Measurements from ENCODE around the gene SF3A2. TPM values are rescaled to one million over a fixed set of nuclear protein-coding genes. Genes with fewer than 3 reads are reported as not detected.
A peak's percentile ranks its signal among the peaks of the same experiment; 100 is the strongest.

Gene SF3A2
- total RNA-seq, 1 experiment from 2014 or later: 184 TPM

DNA sequence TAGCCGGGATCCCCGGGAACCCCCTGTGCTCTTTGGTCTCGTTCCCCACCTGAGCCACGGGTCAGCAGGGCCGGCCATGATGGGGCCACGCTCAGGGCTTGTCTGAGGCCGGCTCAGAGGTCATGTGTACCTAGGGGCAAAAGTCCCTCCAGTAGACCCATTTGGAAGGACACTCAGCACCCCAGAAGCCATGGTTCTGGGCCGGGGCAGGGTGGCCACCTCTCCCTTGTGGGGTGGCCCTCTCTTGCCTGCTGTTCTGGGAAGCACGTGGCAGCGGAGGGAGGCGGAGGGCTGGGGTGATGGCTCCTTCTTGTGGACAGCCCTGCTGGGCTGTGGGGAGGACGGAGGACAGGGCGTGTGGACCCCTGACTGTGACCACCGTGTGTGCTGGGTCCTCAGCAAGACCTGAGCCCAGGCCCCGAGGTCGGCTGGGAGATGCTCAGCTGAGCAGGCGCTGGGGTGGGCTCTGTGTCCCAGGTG lies 51.8 kb downstream of the SF3A2 start (continued):
- TF ChIP-seq AFF4 (CRISPR knock-in tag; IDR thresholded peaks at IDR 0.05; ENCODE audit: borderline replicate concordance): no peak

- ATAC-seq: no peak
- Mint-ChIP-seq H3K27ac (no peak overlapping the region), H3K36me3 (no peaks in the 10 kb centered on the region), H3K4me3 (peak overlapping the region; percentile 63), H3K4me1 (peaks cover 9% of the 10 kb centered on the region; the same call in 1 of the 2 replicates), H3K9me3 (no peaks in the 10 kb centered on the region), H3K27me3 (ENCODE audit: low read depth) (peaks cover 71% of the 10 kb centered on the region)
- TF ChIP-seq, protein P1, sequence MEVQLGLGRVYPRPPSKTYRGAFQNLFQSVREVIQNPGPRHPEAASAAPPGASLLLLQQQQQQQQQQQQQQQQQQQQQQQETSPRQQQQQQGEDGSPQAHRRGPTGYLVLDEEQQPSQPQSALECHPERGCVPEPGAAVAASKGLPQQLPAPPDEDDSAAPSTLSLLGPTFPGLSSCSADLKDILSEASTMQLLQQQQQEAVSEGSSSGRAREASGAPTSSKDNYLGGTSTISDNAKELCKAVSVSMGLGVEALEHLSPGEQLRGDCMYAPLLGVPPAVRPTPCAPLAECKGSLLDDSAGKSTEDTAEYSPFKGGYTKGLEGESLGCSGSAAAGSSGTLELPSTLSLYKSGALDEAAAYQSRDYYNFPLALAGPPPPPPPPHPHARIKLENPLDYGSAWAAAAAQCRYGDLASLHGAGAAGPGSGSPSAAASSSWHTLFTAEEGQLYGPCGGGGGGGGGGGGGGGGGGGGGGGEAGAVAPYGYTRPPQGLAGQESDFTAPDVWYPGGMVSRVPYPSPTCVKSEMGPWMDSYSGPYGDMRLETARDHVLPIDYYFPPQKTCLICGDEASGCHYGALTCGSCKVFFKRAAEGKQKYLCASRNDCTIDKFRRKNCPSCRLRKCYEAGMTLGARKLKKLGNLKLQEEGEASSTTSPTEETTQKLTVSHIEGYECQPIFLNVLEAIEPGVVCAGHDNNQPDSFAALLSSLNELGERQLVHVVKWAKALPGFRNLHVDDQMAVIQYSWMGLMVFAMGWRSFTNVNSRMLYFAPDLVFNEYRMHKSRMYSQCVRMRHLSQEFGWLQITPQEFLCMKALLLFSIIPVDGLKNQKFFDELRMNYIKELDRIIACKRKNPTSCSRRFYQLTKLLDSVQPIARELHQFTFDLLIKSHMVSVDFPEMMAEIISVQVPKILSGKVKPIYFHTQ (CRISPR knock-in tag; IDR thresholded peaks at IDR 0.05): no peak
- TF ChIP-seq IRF2 (CRISPR knock-in tag; IDR thresholded peaks at IDR 0.05; ENCODE audit: borderline replicate concordance, low read depth) (no peak), NR3C1 (CRISPR knock-in tag; conservative IDR thresholded peaks at IDR 0.05; ENCODE audit: low read depth) (no peak), NR1H2 (CRISPR knock-in tag; IDR thresholded peaks at IDR 0.05) (no peak), SP1 (CRISPR knock-in tag; conservative IDR thresholded peaks at IDR 0.05) (no peak), USF1 (CRISPR knock-in tag; IDR thresholded peaks at IDR 0.05) (no peak), HMGA2 (CRISPR knock-in tag; IDR thresholded peaks at IDR 0.05) (no peak), JUN (CRISPR knock-in tag; IDR thresholded peaks at IDR 0.05) (no peak), GABPB1 (CRISPR knock-in tag; IDR thresholded peaks at IDR 0.05) (no peak), OVOL2 (CRISPR knock-in tag; IDR thresholded peaks at IDR 0.05; ENCODE audit: borderline replicate concordance) (no peak), ATF6 (CRISPR knock-in tag; IDR thresholded peaks at IDR 0.05) (no peak), ZNF423 (CRISPR knock-in tag; IDR thresholded peaks at IDR 0.05) (no peak), ATF2 (CRISPR knock-in tag; IDR thresholded peaks at IDR 0.05; ENCODE audit: borderline replicate concordance, low read depth) (no peak), FOXJ3 (CRISPR knock-in tag; IDR thresholded peaks at IDR 0.05; ENCODE audit: borderline replicate concordance) (no peak), FOXP1 (CRISPR knock-in tag; IDR thresholded peaks at IDR 0.05; ENCODE audit: borderline replicate concordance) (no peak), KAT7 (CRISPR knock-in tag; IDR thresholded peaks at IDR 0.05; ENCODE audit: borderline replicate concordance) (no peak)
- TF ChIP-seq, protein P2, sequence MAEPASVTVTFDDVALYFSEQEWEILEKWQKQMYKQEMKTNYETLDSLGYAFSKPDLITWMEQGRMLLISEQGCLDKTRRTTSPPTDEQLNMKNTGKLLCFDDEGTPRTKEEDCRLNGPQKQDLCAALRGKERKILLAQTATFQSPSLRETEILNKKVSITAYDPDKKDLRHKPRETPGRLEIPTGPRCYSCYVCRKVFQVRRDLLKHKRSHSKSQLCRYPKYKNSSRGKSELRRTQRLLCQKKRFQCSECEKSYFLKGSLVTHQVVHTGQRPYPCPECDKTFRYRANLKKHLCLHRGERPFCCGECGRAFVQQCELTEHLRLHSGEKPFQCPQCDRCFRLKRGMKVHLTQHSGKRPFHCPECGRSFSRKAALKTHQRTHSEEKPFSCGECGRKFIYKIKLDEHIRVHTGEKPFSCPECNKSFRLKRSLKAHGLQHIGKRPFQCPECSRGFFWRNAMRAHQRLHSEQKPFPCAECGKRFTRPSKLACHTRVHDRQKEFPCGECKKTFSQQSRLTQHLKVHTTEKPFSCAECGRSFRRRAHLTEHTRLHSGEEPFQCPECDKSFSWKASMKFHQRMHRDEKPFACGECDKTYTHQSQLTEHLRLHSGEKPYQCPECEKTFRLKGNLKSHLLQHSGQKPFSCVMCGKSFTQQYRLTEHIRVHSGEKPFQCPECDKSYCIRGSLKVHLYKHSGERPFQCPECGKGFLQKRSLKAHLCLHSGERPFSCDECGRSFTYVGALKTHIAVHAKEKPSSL (CRISPR knock-in tag; conservative IDR thresholded peaks at IDR 0.05): no peak
- TF ChIP-seq, protein P3, sequence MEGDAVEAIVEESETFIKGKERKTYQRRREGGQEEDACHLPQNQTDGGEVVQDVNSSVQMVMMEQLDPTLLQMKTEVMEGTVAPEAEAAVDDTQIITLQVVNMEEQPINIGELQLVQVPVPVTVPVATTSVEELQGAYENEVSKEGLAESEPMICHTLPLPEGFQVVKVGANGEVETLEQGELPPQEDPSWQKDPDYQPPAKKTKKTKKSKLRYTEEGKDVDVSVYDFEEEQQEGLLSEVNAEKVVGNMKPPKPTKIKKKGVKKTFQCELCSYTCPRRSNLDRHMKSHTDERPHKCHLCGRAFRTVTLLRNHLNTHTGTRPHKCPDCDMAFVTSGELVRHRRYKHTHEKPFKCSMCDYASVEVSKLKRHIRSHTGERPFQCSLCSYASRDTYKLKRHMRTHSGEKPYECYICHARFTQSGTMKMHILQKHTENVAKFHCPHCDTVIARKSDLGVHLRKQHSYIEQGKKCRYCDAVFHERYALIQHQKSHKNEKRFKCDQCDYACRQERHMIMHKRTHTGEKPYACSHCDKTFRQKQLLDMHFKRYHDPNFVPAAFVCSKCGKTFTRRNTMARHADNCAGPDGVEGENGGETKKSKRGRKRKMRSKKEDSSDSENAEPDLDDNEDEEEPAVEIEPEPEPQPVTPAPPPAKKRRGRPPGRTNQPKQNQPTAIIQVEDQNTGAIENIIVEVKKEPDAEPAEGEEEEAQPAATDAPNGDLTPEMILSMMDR (IDR thresholded peaks at IDR 0.05): no peak
- DNase-seq (ENCODE audit: low spot score): no peak
- ChIA-PET POLR2A (no interaction called here), CTCF (interaction anchor here (0.7 to 2.7 kb wide), 6 partner anchors 13 to 90 kb away, joined by 3 to 10 read pairs (median 6); no protein-coding TSS in a partner anchor)
Observed at GRCh38 chr19:2288818-2289713, 52.4 kb downstream of the SF3A2 start.
